ENCODE data around the gene ARCN1.
"Not testable (repeated sequence)": the region's sequence is repeated elsewhere in the genome, so short reads cannot be mapped to it uniquely, and the experiment has no call there.

The ARCN1 gene

DNA sequence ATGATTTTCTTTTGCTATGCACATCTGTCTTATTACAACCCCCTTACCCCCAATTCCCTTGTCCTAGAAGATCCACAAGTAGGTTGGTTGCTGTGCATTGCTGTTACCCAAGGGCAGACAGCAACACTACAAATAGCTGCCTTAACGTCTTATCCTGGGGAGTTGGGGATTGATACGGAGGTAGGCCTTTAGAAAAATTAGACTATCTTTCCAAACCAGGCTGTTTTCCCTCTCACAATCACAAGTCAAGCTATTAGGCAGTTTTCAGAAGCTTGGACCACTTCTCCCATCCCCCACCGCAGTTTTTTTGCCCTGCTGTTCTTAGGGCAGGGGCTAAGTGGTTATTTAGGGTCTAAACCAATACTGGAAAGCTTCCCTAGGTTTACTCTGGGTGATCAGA lies 32.4 kb downstream of the ARCN1 start:
- DNase-seq (ENCODE audit: extremely low read depth in 1 of 2, low read depth in 1 of 2), result no peak

DNA sequence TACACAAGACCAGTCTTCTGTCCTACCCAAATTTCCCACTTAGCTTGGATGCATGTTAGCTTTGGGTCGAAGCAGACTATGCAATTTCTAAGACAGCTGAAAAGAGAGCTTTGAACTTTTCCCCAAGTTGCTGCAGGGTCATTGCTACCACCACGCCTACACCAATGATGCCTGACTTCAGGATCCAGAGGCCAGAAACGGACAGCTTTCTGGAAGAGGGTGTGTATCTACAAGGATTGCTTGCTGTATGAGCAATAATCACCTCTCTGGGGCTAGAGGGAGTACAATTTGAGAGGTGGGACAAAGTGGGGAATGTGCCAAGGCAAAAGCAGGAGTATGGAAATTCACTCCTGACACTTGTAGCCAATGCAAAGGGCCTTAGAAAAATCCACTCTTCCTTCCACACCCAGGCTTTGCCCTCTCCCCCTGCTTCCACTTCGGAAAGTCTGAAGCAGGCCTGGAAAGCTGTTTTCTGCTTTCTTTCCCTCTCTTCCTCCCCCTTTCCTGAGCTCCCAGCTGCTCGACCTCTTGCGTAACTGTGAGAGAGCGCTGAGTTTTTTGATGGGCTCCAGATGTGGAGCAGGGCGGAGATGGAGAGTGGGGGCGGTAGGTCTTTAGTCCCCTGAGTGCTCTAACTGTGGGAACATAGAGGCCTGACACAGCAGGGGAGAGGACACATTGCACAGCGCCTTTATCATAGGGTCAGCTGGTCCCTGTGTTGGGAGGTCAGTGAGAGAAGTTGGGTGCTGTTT lies 33.1 kb downstream of the ARCN1 start:
- DNase-seq (ENCODE audit: extremely low read depth in 1 of 2, low read depth in 1 of 2), result no peak

GRCh38 chr11:118606157-118606843 lies 34.1 kb downstream of the ARCN1 start:
- no peak for DNase-seq (ENCODE audit: extremely low read depth in 1 of 2, low read depth in 1 of 2)

DNA sequence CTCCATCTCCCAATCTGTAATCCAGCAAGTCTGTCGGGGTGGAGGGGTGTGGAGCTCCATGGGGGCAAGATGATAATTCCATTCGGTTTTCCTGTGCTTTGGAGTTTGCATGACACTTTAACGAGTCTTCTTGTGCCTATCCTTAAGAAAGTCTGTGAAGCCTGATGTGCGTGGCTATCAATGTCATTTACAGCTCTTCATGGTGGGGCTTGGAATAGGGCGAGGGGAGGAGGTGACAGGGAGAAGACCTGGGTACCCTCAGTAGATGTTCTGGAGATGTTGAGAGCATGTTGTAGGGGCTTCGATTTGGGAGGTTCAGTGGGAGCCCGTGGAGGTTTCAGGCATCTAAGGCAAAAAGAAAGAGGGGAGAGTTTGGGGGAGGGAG lies 34.6 kb downstream of the ARCN1 start:
- DNase-seq (ENCODE audit: extremely low read depth in 1 of 2, low read depth in 1 of 2), result no peak

DNA sequence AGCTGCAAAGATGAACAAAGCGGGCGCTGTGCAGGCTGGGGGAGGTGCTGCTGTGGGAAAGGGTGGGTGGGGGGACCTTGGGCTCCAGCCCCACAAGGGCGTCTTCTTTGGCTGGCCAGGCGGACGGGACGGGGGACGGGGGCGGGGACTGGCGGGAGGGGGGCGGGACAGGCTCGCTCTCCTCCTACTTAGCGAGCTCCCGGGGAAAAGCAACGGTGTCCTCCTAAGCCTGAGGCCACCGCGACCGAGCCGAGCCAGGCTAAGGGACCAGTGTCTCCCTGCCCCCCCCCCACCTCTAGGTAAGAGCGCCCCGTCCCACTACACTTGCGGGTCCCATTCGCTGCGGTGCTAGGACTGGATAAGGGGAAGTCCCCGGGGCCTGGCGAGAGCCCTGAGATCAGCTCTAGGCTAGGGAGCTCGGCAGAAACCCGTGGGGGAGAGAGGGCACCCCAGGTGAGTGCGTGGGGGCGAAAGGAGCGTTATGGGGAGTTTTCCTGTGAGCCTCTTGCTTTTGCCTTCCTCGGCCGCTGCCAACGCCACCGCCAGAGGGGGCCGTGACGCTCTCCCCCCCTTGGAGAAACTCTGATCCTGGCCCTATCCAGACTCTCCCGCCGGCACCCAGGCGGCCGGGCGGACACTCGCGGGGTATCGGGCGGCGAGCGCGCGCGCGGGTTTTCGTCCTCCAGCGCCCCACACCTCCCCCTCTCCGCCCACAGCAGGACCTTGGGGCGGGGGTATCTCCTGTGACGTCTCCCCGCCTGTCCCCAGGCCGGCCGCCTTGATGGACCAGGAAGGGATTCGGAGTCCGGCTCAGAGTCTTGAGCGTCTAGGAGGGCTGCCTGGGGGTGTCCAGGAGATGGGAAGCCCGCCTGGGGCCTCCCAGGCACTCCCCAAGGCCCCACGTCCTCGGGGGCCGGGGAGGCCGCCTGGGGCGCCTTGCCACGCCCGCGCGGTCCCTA lies 35.5 kb downstream of the ARCN1 start, which contains the start of gene PHLDB1:
PHLDB1 (plus strand) TSS at position 215 of the 959 bp plus-strand sequence. CDS start 6,222 bp downstream, outside the sequence.
- DNase-seq (ENCODE audit: extremely low read depth in 1 of 2, low read depth in 1 of 2), result no peak

DNA sequence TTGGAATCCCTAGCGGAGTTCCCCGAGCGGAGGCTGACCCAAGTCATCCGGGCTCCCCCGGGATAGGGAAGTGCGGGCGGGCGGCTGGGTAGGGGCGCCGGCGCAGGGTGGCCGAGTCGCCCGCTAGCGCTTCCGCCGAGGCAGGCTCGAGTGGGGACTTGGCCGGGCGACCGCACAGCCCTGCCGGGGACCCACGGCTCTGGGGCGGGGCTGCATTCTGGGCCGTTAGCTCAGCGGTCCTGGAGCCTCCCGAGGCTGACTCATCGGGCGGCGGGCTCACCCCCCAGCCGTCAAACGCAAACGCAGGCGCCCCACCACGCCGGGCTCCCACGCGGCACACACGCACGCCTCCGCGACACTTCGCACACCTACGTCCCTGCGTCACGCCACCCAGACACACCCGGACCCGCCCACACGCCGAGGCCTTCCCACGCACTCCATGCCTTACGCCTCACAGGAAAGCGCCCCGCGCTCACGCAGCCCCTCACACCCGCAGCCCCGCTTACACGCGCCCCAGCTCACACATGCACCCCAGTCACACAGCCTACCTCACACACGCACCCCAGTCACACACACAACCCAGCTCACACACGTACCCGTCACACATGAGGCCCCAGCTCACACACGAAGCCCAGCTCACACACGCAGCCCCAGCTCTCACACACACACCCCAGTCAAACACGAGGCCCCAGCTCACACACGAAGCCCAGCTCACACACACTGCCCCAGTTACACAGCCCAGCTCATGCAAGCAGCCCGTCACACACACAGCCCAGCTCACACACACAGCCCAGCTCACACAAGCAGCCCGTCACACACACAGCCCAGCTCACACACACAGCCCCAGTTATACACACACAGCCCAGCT lies 36.4 kb downstream of the ARCN1 start:
- peak in 1 of 2 donors; percentile 47 for DNase-seq (ENCODE audit: extremely low read depth in 1 of 2, low read depth in 1 of 2)

DNA sequence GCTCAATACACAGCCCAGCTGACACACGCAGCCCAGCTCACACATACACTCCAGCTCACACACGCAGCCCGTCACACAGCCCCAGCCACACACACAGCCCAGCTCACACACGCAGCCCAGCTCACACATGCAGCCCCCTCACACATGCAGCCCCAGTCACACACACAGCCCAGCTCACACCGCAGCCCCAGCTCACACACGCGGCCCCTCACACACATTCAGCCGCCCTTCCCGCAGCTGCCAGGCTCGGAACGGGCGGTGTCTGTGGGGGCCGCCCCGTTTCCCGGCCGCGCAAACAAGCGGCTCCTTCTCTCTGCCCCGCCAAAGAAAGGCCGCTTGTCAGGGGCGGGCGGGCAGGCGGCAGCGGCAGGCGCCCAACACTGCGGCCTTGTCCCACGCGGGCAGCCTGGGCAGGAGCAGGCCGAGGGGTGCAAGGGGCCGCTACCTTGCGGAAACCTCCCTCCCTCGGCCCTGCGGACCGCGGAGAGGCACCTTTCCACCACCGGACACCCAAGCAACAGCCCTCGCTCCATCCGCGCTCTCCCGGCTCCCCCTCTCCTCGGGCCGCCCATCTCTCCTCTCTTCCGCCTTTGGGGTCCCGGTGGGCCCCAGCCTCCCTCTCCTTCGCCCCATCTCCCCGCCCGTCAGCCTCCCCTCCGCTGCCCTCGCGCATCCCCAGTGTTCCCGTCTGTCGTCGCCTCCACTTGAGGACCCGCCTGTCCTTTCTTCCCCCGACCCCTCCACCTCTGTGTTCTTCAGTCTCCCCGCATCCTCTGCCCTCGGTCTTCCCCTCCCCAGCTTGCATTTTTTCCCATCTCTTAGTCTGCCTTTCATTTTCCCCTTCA lies 37.4 kb downstream of the ARCN1 start:
- DNase-seq (ENCODE audit: extremely low read depth in 1 of 2, low read depth in 1 of 2), result no peak

GRCh38 chr11:118610225-118610772 lies 38.1 kb downstream of the ARCN1 start:
- DNase-seq (ENCODE audit: extremely low read depth in 1 of 2, low read depth in 1 of 2), result no peak

DNA sequence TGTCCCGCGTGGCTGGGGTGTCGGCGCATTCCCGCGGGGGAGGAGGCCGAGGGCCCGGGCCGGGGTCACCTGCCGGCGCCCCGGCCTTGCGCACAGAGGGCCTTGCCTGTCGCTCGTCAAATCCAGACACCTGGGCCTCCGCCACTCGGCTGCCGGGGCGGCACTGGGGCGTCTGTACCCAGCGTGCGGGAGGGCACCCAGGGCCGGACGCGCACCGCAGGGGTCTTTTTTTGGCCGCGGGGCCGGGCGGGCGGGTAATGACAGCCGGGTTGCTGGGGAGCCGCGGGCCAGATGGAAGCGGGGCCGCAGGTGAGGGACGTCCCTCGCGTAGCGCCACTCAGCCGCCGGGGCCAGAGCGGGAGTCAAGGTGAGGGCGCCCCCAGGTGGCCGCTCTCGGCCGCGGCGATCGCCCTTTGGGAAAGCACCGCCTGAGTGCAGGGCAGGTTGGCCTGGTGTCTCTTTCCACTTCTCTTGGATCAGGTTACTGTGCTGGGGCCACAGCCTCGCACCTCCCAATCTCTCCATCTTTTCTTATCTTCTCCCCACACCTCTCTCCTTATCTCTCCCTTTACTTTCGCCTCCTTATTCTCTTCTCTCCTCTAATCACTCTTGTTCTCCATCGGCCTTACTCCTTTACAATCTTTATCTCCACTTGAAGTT lies 38.7 kb downstream of the ARCN1 start:
- peak; percentile 56 to 70 for DNase-seq (ENCODE audit: extremely low read depth in 1 of 2, low read depth in 1 of 2)

- DNase-seq (ENCODE audit: extremely low read depth in 1 of 2, low read depth in 1 of 2), result not testable (repeated sequence)
These were observed 39.2 kb downstream of the ARCN1 start for GRCh38 chr11:118611433-118611795.

- no peak for DNase-seq (ENCODE audit: extremely low read depth in 1 of 2, low read depth in 1 of 2)
These were observed 40.2 kb downstream of the ARCN1 start for GRCh38 chr11:118612378-118612777.

- no peak for DNase-seq (ENCODE audit: extremely low read depth in 1 of 2, low read depth in 1 of 2)
These were observed 42.3 kb downstream of the ARCN1 start for GRCh38 chr11:118614511-118614910.

GRCh38 chr11:118615282-118615975 lies 43.2 kb downstream of the ARCN1 start:
- no peak for DNase-seq (ENCODE audit: extremely low read depth in 1 of 2, low read depth in 1 of 2)

DNA sequence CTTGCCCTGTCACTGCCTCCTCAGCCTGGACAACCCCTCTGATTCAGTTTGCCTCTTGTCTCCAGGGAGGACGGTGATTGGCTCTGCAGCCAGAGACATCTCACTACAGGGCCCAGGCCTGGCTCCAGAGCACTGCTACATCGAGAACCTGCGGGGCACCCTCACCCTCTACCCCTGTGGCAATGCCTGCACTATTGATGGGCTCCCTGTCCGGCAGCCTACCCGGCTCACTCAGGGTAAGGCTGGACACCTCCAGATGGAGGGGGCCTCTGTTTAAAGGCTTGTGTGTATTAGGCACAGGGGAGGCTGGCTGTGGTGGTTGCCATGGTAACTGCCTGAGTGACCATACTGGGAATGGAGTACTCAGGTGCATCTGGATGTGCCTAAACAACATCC lies 43.8 kb downstream of the ARCN1 start:
- no peak for DNase-seq (ENCODE audit: extremely low read depth in 1 of 2, low read depth in 1 of 2)

GRCh38 chr11:118618115-118618990 lies 46.1 kb downstream of the ARCN1 start:
- no peak for DNase-seq (ENCODE audit: extremely low read depth in 1 of 2, low read depth in 1 of 2)

GRCh38 chr11:118618991-118619375 lies 46.8 kb downstream of the ARCN1 start:
- no peak for DNase-seq (ENCODE audit: extremely low read depth in 1 of 2, low read depth in 1 of 2)

Data from stimulated activated CD8-positive, alpha-beta memory T cell treated with anti-CD3 and anti-CD28 coated beads, Interleukin-7, amount 100 ng/mL, for 48 hours (primary cell).